SK-N-SH treated with all-trans-retinoic acid at 6 μM for 48 hours (cell line): ENCODE measurements around the gene PUM1.

Source experiments
- ARNTL ChIP-seq: fragments of 450-650 bp; formaldehyde crosslinking; IDR thresholded peaks from 2 replicates; pipeline ENCODE4 v1.5.0; 2020; ENCODE audit warnings: low read depth, mild to moderate bottlenecking, moderate library complexity, borderline replicate concordance
- CSDC2 ChIP-seq: fragments of 250-450 bp; sonication (Bioruptor Pico); IDR thresholded peaks from 2 replicates; pipeline ENCODE4 v1.5.0; 2020; ENCODE audit warnings: mild to moderate bottlenecking, moderate library complexity
- CSRNP3 ChIP-seq: fragments of 250-450 bp; sonication (Bioruptor Pico); IDR thresholded peaks from 2 replicates; pipeline ENCODE4 v1.5.1; 2021; ENCODE audit warnings: mild to moderate bottlenecking, moderate library complexity
- PATZ1 ChIP-seq: fragments of 250-450 bp; sonication (Bioruptor Pico); IDR thresholded peaks from 2 replicates; pipeline ENCODE4 v1.8.0; 2020; ENCODE audit warnings: mild to moderate bottlenecking, moderate library complexity, borderline replicate concordance
- POU6F1 ChIP-seq: fragments of 250-450 bp; sonication (Bioruptor Pico); IDR thresholded peaks from 2 replicates; pipeline ENCODE4 v1.8.0; 2021; ENCODE audit warnings: low read depth, mild to moderate bottlenecking, moderate library complexity, borderline replicate concordance
- PPARA ChIP-seq: fragments of 250-450 bp; sonication (Bioruptor Pico); IDR thresholded peaks from 2 replicates; pipeline ENCODE4 v1.5.0; 2020; ENCODE audit warnings: mild to moderate bottlenecking, borderline replicate concordance
- SNAI2 ChIP-seq: fragments of 250-450 bp; sonication (Bioruptor Pico); IDR thresholded peaks from 2 replicates; pipeline ENCODE4 v1.5.0; 2020; ENCODE audit warnings: mild to moderate bottlenecking, moderate library complexity
- TCF4 ChIP-seq: fragments of 250-450 bp; sonication (Bioruptor Pico); IDR thresholded peaks from 2 replicates; pipeline ENCODE4 v1.8.0; 2021; ENCODE audit warnings: mild to moderate bottlenecking, moderate library complexity, borderline replicate concordance
- TSHZ2 ChIP-seq: fragments of 250-450 bp; sonication (Bioruptor Pico); IDR thresholded peaks from 2 replicates; pipeline ENCODE4 v1.5.0; 2020; ENCODE audit warnings: mild to moderate bottlenecking, moderate library complexity
- ZC3H10 ChIP-seq: fragments of 250-450 bp; sonication (Bioruptor Pico); IDR thresholded peaks from 2 replicates; pipeline ENCODE4 v1.5.1; 2021; ENCODE audit warnings: mild to moderate bottlenecking, moderate library complexity
- ZFP30 ChIP-seq: fragments of 450-650 bp; formaldehyde crosslinking; IDR thresholded peaks from 2 replicates; pipeline ENCODE4 v1.5.0; 2022; ENCODE audit warnings: mild to moderate bottlenecking, moderate library complexity

- TF ChIP-seq POU6F1 (CRISPR knock-in tag) (no peak), ARNTL (CRISPR knock-in tag) (no peak), TCF4 (CRISPR knock-in tag) (no peak), ZC3H10 (CRISPR knock-in tag) (no peak), TSHZ2 (CRISPR knock-in tag) (no peak), ZFP30 (no peak), PATZ1 (CRISPR knock-in tag) (no peak), CSDC2 (CRISPR knock-in tag) (no peak), CSRNP3 (CRISPR knock-in tag) (no peak), PPARA (CRISPR knock-in tag) (no peak), SNAI2 (CRISPR knock-in tag) (no peak)
Observed at GRCh38 chr1:31004231-31004621, 61.3 kb downstream of the PUM1 start.
